Measurements from ENCODE around the gene PUSL1.
A peak's percentile ranks its signal among the peaks of the same experiment; 100 is the strongest.
"Not testable (repeated sequence)": the region's sequence is repeated elsewhere in the genome, so short reads cannot be mapped to it uniquely, and the experiment has no call there.

The PUSL1 gene

GRCh38 chr1:1307261-1307922, 1.0 kb upstream of the PUSL1 start:
- DNase-seq: peak in 5 of 58 donors; percentile 24 to 63 (median 48)

GRCh38 chr1:1308756-1309250, 406 bp downstream of the PUSL1 start:
- DNase-seq: no peak

GRCh38 chr1:1309251-1310108, 1.1 kb downstream of the PUSL1 start:
- DNase-seq: no peak

DNA sequence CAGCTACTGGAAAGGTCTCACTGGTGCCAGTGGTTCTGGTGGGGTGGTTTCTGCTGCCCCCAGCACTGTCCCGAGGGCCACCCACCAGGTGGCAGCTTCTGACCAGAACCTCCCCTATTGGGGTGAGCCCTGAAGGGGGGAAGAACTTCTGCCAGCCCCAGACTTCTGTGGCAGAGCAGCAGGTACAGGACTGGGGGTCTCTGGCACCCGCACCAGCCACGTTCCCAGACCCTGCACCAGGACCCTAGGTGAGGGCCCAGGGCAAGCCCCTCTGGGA, 1.6 kb downstream of the PUSL1 start:
- no peak for DNase-seq

DNA sequence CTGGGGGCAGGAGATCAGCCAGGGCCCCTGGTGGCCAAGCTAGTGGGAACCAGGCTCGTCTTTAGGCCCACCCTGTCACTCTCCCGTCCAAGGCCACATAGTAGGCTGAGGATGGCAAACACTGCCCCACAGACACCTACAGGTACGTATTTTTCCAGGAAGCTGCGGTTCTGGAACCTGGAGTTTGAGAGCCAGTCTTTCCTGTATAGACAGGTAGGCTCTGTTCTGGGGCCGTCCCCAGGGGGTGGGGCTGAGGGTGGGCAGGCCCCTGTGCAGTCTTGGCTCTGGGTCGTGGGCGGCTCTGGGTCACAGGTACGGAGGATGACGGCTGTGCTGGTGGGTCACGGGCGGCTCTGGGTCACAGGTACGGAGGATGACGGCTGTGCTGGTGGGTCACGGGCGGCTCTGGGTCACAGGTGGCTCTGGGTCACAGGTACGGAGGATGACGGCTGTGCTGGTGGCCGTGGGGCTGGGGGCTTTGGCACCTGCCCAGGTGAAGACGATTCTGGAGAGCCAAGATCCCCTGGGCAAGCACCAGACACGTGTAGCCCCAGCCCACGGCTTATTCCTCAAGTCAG, 2.2 kb downstream of the PUSL1 start:
- DNase-seq: no peak

GRCh38 chr1:1311107-1312104, 3.0 kb downstream of the PUSL1 start:
- no peak for DNase-seq

- no peak for DNase-seq
Observed at GRCh38 chr1:1312450-1313314, 4.3 kb downstream of the PUSL1 start.

- DNase-seq: no peak
Observed at GRCh38 chr1:1313500-1314236, 5.3 kb downstream of the PUSL1 start.

GRCh38 chr1:1314237-1314586, 5.8 kb downstream of the PUSL1 start:
- no peak for DNase-seq

GRCh38 chr1:1314678-1315335, 6.4 kb downstream of the PUSL1 start:
- no peak for DNase-seq

- DNase-seq: no peak
Observed at GRCh38 chr1:1315435-1315954, 7.1 kb downstream of the PUSL1 start.

- DNase-seq: not testable (repeated sequence)
Observed at GRCh38 chr1:1316199-1316598, 7.8 kb downstream of the PUSL1 start.

DNA sequence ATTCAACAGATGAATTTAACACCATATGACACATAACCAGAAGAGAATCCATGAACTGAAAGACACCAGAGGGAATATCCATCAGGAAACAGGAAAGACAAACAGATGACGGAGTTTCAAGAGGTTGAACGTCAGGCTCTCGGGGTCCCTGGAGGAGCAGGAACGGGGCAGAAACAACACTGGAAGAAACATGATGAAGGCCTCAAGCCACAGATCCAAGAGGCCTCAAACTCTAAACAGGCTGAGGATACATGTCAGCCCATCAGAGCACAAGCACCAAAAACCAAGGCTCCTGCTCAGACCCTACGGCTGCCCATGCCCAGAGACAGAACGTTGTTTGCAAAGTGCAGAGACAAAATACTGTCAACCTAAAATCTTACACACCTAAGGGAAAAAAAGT, 9.0 kb downstream of the PUSL1 start:
- DNase-seq: no peak

- DNase-seq: peak in 33 of 58 donors; percentile 7 to 73 (median 37)
Observed at GRCh38 chr1:1318131-1318652, 9.8 kb downstream of the PUSL1 start.

- DNase-seq: no peak
Observed at GRCh38 chr1:1318777-1319645, 10.6 kb downstream of the PUSL1 start.

DNA sequence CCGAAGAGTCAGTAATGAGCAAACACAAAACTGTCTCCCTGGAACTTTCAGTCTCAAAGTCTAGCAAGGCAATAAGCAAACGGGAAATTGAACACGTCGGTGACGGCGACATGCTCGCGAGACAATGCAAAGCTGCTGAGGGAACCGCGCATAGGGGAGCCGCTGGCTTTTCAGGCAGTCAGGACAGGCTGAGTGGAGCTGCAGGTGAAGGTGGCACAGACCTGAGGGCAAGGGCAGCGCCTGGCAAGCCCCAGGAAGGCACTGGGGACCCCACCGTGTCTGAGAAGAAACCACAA, 11.2 kb downstream of the PUSL1 start:
- DNase-seq: no peak

DNA sequence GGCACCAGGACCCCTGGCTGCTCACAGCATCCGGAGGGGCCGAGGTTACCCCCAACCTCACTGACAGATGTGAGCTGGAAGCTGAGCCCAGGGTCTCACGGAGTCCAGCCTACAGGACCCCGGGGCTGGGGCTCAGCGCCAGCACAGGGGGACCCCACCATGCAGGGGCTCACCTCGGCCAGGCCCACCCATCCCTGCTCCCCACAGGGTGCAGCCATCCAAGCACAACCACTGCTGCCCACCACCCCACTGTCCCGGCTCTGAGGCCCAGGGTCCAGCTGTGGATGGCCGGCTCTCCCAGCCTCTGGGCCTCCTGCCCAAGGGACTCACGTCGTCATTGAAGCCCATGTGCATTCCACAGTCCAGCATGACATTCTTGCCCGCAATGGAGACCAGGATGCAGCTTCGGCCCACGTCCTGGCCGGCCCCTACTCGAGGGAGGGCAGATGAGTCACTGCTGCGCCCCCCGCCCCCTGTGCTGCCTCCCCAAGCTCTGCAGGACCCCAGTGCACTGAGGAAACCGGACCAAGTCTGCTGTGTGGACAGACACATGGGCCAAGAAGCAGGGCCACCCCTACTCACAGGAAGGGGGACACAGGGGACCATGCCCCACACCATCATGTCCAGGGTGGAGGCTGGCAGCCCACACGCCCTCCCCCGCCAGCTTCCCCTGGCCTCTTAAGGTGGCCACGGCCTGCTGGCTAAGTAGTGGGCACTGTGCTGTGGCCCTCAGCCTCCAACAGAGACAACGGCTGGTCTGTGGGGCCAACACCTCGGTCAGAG, 12.5 kb downstream of the PUSL1 start:
- DNase-seq: no peak

Measured in anterior cingulate cortex (tissue), 58 donors.